Liver (tissue), 9 donors: ENCODE measurements around the gene COA8. TPM values are rescaled to one million over a fixed set of nuclear protein-coding genes. Genes with fewer than 3 reads are reported as not detected.

Experiments used
- DNase-seq: peaks from one replicate; pipeline ENCODE4 v3.0.0-alpha.2; 2017; ENCODE audit warnings: low spot score
- H3K27ac ChIP-seq, 2 donors: one replicate each; pipeline ENCODE4 v1.7.0; 2013; ENCODE audit warnings: inconsistent platforms in 2 of 2, low read length in 2 of 2, control low read depth in 1 of 2, low read depth in 1 of 2, mild to moderate bottlenecking in 1 of 2
- H3K27me3 ChIP-seq, 4 donors: one replicate each; pipeline versions ENCODE4 v1.6.1 to v1.7.0; 2013; ENCODE audit warnings: low read length in 3 of 4, inconsistent platforms in 1 of 4, mild to moderate bottlenecking in 1 of 4, moderate library complexity in 1 of 4; ENCODE audit not compliant: control insufficient read depth in 4 of 4, insufficient read depth in 4 of 4
- H3K36me3 ChIP-seq, 4 donors: one replicate each; pipeline versions ENCODE4 v1.6.1 to v1.7.0; 2013; ENCODE audit warnings: low read length in 3 of 4, mild to moderate bottlenecking in 3 of 4, low read depth in 1 of 4, moderate library complexity in 1 of 4; ENCODE audit not compliant: control insufficient read depth in 4 of 4, insufficient read depth in 3 of 4
- H3K4me1 ChIP-seq, 4 donors: one replicate each; pipeline versions ENCODE4 v1.6.1 to v1.7.0; 2013; ENCODE audit warnings: low read length in 3 of 4, mild to moderate bottlenecking in 3 of 4, moderate library complexity in 1 of 4; ENCODE audit not compliant: control insufficient read depth in 4 of 4, insufficient read depth in 4 of 4
- H3K4me3 ChIP-seq, 3 donors: one replicate each; pipeline versions ENCODE4 v1.6.1 to v1.7.0; 2013; ENCODE audit warnings: low read length in 3 of 3, control low read depth in 1 of 3, low read depth in 1 of 3, mild to moderate bottlenecking in 1 of 3
- H3K9ac ChIP-seq, 2 donors: one replicate each; pipeline ENCODE4 v1.7.0; 2013; ENCODE audit warnings: low read length in 2 of 2, mild to moderate bottlenecking in 2 of 2, moderate library complexity in 2 of 2, control low read depth in 1 of 2, low read depth in 1 of 2
- H3K9me3 ChIP-seq, 4 donors: one replicate each; pipeline versions ENCODE4 v1.6.1 to v1.7.0; 2013; ENCODE audit warnings: low read length in 3 of 4; ENCODE audit not compliant: control insufficient read depth in 4 of 4
- FOXA1 ChIP-seq: IDR thresholded peaks from 2 replicates; pipeline ENCODE4 v1.6.1; 2016; ENCODE audit warnings: antibody characterized with exemption
- FOXA2 ChIP-seq: IDR thresholded peaks from 2 replicates; pipeline ENCODE4 v1.6.1; 2016; ENCODE audit warnings: antibody characterized with exemption
- HNF4G ChIP-seq: IDR thresholded peaks from 2 replicates; pipeline ENCODE4 v1.6.1; 2016; ENCODE audit warnings: antibody characterized with exemption
- NR2F2 ChIP-seq: IDR thresholded peaks from 2 replicates; pipeline ENCODE4 v1.6.1; 2016; ENCODE audit warnings: antibody characterized with exemption
- RAD21 ChIP-seq, 2 donors: IDR thresholded peaks; 2 replicates each; pipeline ENCODE4 v1.6.1; 2016; ENCODE audit warnings: antibody characterized with exemption in 2 of 2, mild to moderate bottlenecking in 2 of 2
- RXRA ChIP-seq, 2 donors: IDR thresholded peaks; 2 replicates each; pipeline ENCODE4 v1.6.1; 2017 to 2018; ENCODE audit warnings: antibody characterized with exemption in 2 of 2, mild to moderate bottlenecking in 1 of 2
- SP1 ChIP-seq: IDR thresholded peaks from 2 replicates; pipeline ENCODE4 v1.6.1; 2018; ENCODE audit warnings: antibody characterized with exemption, mild to moderate bottlenecking
- TAF1 ChIP-seq: conservative IDR thresholded peaks from 2 replicates; pipeline ENCODE4 v1.6.1; 2016; ENCODE audit warnings: antibody characterized with exemption, mild to moderate bottlenecking
- WGBS: extraction: QIAGEN DNeasy Blood & Tissue Kit; methylation state at CpG from one replicate; pipeline ENCODE4 v1.1.7; 2013; 5-methylcytosine and 5-hydroxymethylcytosine counted together
- polyA plus RNA-seq, 2 donors: library from polyadenylated mRNA; stranded (reverse) in 1 of 2; unstranded in 1 of 2; fragments of 200-250 nt in 1 of 2; fragments of >200 nt in 1 of 2; fragmentation: Nextera tagmentation in 1 of 2; extraction: Ambion mirVana in 1 of 2; gene quantifications; one replicate each; pipeline versions ENCODE4 v1.2.1 to v1.2.3, GENCODE V29; 2013 to 2015
- total RNA-seq, 2 donors: library from RNA; depleted of rRNA; stranded (reverse); fragments of >200 nt; gene quantifications; one replicate each; pipeline ENCODE4 v1.2.3, GENCODE V29; 2014
- TF ChIP-seq, protein P1 (sequence below): IDR thresholded peaks from 2 replicates; pipeline ENCODE4 v1.6.1; 2016; ENCODE audit warnings: antibody characterized with exemption, mild to moderate bottlenecking
- TF ChIP-seq, protein P2 (sequence below): IDR thresholded peaks from 2 replicates; pipeline ENCODE4 v1.6.1; 2016; ENCODE audit warnings: antibody characterized with exemption
- TF ChIP-seq, protein P3 (sequence below): fragments of 150-350 bp; IDR thresholded peaks from 2 replicates; pipeline ENCODE4 v1.5.1; 2017; ENCODE audit warnings: improper control_type of control experiment, low read depth, low read length; ENCODE audit not compliant: missing input control
- donor health status: healthy.
- donor health status: healthy.
- donor health status: healthy.
- donor health status: healthy.
- donor health status: healthy.

The COA8 gene
- total and polyA plus RNA-seq, 4 donors = 8.3 to 35.5 (median 17.0) TPM

DNA sequence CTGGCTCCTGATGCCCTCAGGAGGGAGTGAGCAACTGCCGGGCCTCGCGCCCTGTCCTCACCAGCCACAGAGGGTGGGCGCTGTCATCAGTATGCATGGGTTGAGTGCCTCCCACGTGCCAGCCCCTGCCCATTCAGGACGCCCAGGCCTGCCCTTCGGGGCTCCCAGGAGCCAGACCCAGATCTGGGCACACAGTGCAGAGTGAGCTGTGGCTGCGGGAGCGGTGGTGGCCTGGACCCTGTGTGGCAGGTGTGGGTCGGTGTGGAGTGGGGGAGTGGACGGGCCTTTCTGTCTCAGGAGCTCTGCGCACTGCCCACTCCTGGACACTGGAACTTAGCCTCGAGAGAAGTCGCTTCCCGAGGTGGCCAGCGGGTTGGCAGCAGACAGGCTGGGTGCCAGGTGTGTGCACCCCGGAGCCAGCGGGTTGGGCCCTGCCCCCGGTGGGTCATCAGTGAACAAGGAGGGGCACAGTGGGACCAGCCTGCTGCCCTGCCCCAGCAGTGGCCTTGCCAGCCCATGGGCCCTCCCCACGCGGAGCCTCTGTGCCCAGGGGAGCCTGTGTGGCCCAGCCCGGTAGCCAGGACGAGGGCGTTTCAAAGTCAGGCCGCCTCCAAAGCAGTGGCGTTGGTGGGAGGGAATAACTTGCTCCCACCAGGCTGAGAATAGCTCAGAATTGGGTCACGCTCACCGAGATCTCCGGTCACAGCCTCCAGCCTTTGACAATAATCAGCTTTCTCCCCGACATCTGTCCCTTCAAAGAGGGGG lies 24.3 kb upstream of the COA8 start (continued):
- no peak for TF ChIP-seq FOXA2
- TF ChIP-seq RAD21 (IDR thresholded peaks at IDR 0.05) = no peak
- no peak for TF ChIP-seq HNF4G
- TF ChIP-seq FOXA1 = no peak
- no peak for TF ChIP-seq SP1
- TF ChIP-seq NR2F2 = no peak
- no peak for TF ChIP-seq RXRA (IDR thresholded peaks at IDR 0.05)
- TF ChIP-seq, protein P1, sequence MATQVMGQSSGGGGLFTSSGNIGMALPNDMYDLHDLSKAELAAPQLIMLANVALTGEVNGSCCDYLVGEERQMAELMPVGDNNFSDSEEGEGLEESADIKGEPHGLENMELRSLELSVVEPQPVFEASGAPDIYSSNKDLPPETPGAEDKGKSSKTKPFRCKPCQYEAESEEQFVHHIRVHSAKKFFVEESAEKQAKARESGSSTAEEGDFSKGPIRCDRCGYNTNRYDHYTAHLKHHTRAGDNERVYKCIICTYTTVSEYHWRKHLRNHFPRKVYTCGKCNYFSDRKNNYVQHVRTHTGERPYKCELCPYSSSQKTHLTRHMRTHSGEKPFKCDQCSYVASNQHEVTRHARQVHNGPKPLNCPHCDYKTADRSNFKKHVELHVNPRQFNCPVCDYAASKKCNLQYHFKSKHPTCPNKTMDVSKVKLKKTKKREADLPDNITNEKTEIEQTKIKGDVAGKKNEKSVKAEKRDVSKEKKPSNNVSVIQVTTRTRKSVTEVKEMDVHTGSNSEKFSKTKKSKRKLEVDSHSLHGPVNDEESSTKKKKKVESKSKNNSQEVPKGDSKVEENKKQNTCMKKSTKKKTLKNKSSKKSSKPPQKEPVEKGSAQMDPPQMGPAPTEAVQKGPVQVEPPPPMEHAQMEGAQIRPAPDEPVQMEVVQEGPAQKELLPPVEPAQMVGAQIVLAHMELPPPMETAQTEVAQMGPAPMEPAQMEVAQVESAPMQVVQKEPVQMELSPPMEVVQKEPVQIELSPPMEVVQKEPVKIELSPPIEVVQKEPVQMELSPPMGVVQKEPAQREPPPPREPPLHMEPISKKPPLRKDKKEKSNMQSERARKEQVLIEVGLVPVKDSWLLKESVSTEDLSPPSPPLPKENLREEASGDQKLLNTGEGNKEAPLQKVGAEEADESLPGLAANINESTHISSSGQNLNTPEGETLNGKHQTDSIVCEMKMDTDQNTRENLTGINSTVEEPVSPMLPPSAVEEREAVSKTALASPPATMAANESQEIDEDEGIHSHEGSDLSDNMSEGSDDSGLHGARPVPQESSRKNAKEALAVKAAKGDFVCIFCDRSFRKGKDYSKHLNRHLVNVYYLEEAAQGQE = no peak

DNA sequence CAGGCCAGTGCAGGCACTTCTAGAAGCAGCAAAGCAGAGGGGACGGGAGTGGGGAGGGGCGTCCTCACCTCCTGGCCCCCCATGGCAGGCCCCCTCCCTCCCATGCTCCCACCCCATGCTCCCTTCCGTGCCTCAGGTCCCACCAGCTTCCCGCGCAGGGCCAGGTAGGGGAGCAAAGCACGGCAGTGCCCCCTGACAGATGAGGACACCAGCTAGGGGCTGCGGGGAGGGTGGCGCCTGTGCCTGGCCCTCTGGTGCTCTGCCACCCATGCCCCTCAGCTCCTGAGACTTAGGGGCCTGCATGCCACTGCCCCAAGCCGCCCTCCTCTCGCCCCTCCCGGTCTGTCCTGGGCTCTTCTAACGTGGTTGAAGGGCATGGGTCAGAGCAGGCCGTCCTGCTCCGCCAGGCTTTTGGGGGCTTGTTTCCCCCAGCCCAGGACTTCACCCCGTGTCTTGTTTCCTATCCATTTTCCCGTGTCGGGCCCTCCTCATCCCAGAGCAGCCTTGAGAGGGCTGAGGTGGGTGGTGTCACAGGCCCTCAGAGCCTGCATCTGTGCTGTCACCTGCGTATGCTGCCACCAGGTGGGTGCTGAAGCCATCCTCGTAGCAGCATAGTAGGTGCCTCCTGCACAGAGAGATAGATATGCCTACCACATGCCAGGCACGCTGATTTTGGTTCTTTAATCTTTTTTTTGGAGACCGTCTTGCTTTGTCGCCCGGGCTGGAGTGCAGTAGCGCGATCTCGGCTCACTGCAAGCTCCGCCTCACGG lies 23.5 kb upstream of the COA8 start:
- H3K4me1 ChIP-seq = peaks cover 0 to 6% (median 0%) of the 10 kb centered on the region in 4 donors
- DNase-seq = no peak
- no peak overlapping the region for H3K4me3 ChIP-seq
- H3K27me3 ChIP-seq = no peaks in the 10 kb centered on the region
- no peak overlapping the region for H3K9ac ChIP-seq
- no peak overlapping the region for H3K27ac ChIP-seq
- TF ChIP-seq HNF4G = no peak
- TF ChIP-seq, protein P2, sequence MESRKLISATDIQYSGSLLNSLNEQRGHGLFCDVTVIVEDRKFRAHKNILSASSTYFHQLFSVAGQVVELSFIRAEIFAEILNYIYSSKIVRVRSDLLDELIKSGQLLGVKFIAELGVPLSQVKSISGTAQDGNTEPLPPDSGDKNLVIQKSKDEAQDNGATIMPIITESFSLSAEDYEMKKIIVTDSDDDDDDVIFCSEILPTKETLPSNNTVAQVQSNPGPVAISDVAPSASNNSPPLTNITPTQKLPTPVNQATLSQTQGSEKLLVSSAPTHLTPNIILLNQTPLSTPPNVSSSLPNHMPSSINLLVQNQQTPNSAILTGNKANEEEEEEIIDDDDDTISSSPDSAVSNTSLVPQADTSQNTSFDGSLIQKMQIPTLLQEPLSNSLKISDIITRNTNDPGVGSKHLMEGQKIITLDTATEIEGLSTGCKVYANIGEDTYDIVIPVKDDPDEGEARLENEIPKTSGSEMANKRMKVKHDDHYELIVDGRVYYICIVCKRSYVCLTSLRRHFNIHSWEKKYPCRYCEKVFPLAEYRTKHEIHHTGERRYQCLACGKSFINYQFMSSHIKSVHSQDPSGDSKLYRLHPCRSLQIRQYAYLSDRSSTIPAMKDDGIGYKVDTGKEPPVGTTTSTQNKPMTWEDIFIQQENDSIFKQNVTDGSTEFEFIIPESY = no peak
- H3K9me3 ChIP-seq = no peaks in the 10 kb centered on the region
- WGBS = 62% methylated on average over 28 of the region's 28 CpGs
- H3K36me3 ChIP-seq = peaks cover 0 to 13% (median 0%) of the 10 kb centered on the region in 4 donors

DNA sequence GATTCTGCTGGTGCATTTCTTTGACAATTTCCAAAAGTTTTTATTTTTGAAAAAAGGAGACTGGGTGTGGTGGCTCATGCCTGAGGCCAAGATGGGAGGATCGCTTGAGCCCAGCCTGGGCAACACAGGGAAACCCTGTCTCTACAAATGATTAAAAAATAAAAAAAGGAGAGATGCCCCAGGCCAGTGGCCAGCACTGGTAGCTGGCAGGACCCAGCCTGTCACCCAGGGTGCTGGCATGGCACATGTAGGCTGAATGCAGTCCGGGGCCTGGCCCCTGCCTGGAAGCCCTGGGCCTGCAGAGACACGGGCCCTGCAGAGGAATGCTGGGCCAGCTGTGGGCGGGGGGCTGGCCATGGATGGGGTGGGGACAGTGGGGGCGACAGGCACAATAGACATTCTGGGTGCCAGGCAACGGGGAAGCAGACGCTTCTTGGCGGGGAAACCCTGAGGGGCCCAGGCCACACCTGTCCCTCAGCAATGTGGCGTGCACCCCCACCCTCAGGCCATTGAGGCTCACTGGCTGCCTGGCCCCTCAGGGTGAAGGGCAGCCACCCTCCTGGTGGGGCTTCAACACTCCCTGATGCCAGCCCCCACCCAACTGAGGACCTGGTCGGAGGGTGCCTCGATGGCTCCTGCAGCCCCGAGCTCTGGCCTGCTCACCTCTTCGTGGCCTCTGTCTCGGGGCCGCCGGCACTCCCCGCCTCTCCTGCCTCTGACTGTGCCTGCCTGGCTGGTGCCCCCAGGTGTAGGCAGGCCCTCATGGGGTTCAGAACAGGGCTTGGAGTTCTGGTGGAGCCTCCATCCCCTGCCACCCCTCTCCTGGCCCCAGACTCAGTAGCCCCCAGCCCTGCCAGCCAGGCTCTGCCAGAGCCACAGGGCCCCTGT lies 21.7 kb upstream of the COA8 start:
- WGBS = 75% methylated on average over 17 of the region's 17 CpGs
- H3K4me1 ChIP-seq = peaks cover 0 to 6% (median 0%) of the 10 kb centered on the region in 4 donors

More for the DNA sequence above, 21.7 kb upstream of the COA8 start:
- no peak for DNase-seq
- Histone ChIP-seq H3K36me3 (no peaks in the 10 kb centered on the region), H3K9ac (no peak overlapping the region), H3K27me3 (no peaks in the 10 kb centered on the region), H3K9me3 (no peaks in the 10 kb centered on the region), H3K27ac (no peak overlapping the region), H3K4me3 (no peak overlapping the region)
- TF ChIP-seq, protein P2 = no peak
- TF ChIP-seq TAF1 (no peak), FOXA1 (no peak)
- TF ChIP-seq, protein P3, sequence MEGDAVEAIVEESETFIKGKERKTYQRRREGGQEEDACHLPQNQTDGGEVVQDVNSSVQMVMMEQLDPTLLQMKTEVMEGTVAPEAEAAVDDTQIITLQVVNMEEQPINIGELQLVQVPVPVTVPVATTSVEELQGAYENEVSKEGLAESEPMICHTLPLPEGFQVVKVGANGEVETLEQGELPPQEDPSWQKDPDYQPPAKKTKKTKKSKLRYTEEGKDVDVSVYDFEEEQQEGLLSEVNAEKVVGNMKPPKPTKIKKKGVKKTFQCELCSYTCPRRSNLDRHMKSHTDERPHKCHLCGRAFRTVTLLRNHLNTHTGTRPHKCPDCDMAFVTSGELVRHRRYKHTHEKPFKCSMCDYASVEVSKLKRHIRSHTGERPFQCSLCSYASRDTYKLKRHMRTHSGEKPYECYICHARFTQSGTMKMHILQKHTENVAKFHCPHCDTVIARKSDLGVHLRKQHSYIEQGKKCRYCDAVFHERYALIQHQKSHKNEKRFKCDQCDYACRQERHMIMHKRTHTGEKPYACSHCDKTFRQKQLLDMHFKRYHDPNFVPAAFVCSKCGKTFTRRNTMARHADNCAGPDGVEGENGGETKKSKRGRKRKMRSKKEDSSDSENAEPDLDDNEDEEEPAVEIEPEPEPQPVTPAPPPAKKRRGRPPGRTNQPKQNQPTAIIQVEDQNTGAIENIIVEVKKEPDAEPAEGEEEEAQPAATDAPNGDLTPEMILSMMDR = no peak
- TF ChIP-seq, protein P1 = no peak
